ENCODE data around the gene RASGRF2. TPM values are rescaled to one million over a fixed set of nuclear protein-coding genes. Genes with fewer than 3 reads are reported as not detected.

Gene RASGRF2
- total RNA-seq, 4 donors from 2014 or later = 1.8 to 4.1 (median 2.5) TPM

- Histone ChIP-seq H3K9me3 (no peaks in the 10 kb centered on the region), H3K4me1 (no peaks in the 10 kb centered on the region), H3K4me3 (no peak overlapping the region), H3K36me3 (no peaks in the 10 kb centered on the region), H3K27ac (no peak overlapping the region), H3K27me3 (no peaks in the 10 kb centered on the region)
- no peak for DNase-seq (ENCODE audit: low spot score in 2 of 2)
- WGBS = 84% methylated on average over 5 of the region's 5 CpGs
- TF ChIP-seq POLR2AphosphoS5 (IDR thresholded peaks at IDR 0.05) (no peak), EP300 (IDR thresholded peaks at IDR 0.05) (no peak), POLR2A (IDR thresholded peaks at IDR 0.05) (no peak), CTCF (IDR thresholded peaks at IDR 0.05) (no peak)
Observed at GRCh38 chr5:81207009-81207408, 246.8 kb downstream of the RASGRF2 start.

- H3K4me1 ChIP-seq = no peaks in the 10 kb centered on the region
- no peak for TF ChIP-seq POLR2AphosphoS5 (IDR thresholded peaks at IDR 0.05)
- no peak overlapping the region for H3K27ac ChIP-seq
- no peaks in the 10 kb centered on the region for H3K9me3 ChIP-seq
- no peaks in the 10 kb centered on the region for H3K27me3 ChIP-seq
- H3K36me3 ChIP-seq = no peaks in the 10 kb centered on the region
- H3K4me3 ChIP-seq = no peak overlapping the region
- 91% methylated on average over 4 of the region's 4 CpGs for WGBS
- no peak for DNase-seq (ENCODE audit: low spot score in 2 of 2)
Observed at GRCh38 chr5:81208904-81209303, 248.7 kb downstream of the RASGRF2 start.

GRCh38 chr5:81209386-81209785, 249.2 kb downstream of the RASGRF2 start:
- Histone ChIP-seq H3K36me3 (no peaks in the 10 kb centered on the region), H3K9me3 (no peaks in the 10 kb centered on the region), H3K27ac (no peak overlapping the region), H3K27me3 (no peaks in the 10 kb centered on the region), H3K4me3 (no peak overlapping the region), H3K4me1 (no peaks in the 10 kb centered on the region)
- TF ChIP-seq POLR2A (IDR thresholded peaks at IDR 0.05) (no peak), POLR2AphosphoS5 (IDR thresholded peaks at IDR 0.05) (no peak), CTCF (IDR thresholded peaks at IDR 0.05) (no peak), EP300 (IDR thresholded peaks at IDR 0.05) (no peak)
- DNase-seq (ENCODE audit: low spot score in 2 of 2) = no peak
- 90% methylated on average over 5 of the region's 5 CpGs for WGBS

GRCh38 chr5:81209869-81210493, 249.8 kb downstream of the RASGRF2 start:
- 94% methylated on average over 11 of the region's 11 CpGs for WGBS
- H3K36me3 ChIP-seq = no peaks in the 10 kb centered on the region
- H3K9me3 ChIP-seq = no peaks in the 10 kb centered on the region
- H3K4me3 ChIP-seq = no peak overlapping the region
- no peaks in the 10 kb centered on the region for H3K4me1 ChIP-seq
- TF ChIP-seq CTCF (IDR thresholded peaks at IDR 0.05) (no peak), POLR2A (IDR thresholded peaks at IDR 0.05) (no peak), POLR2AphosphoS5 (IDR thresholded peaks at IDR 0.05) (no peak)
- no peak overlapping the region for H3K27ac ChIP-seq
- DNase-seq (ENCODE audit: low spot score in 2 of 2) = no peak
- no peaks in the 10 kb centered on the region for H3K27me3 ChIP-seq

GRCh38 chr5:81212211-81212751, 252.1 kb downstream of the RASGRF2 start:
- Histone ChIP-seq H3K4me3 (no peak overlapping the region), H3K27me3 (no peaks in the 10 kb centered on the region), H3K36me3 (no peaks in the 10 kb centered on the region), H3K4me1 (no peaks in the 10 kb centered on the region), H3K27ac (no peak overlapping the region), H3K9me3 (no peaks in the 10 kb centered on the region)
- 93% methylated on average over 11 of the region's 11 CpGs for WGBS
- TF ChIP-seq POLR2A (IDR thresholded peaks at IDR 0.05) (no peak), POLR2AphosphoS5 (IDR thresholded peaks at IDR 0.05) (no peak), EP300 (IDR thresholded peaks at IDR 0.05) (no peak), CTCF (IDR thresholded peaks at IDR 0.05) (no peak)
- no peak for DNase-seq (ENCODE audit: low spot score in 2 of 2)

Data from suprapubic skin (tissue), 4 donors.